Measurements from ENCODE around the gene MBD3.

GRCh38 chr19:1634242-1634937 lies 41.7 kb upstream of the MBD3 start:
- TF ChIP-seq CTCF (IDR thresholded peaks at IDR 0.05) (no peak), EZH2 (IDR thresholded peaks at IDR 0.05) (no peak)
